AG04450 (cell line): ENCODE measurements around the gene SAMD11. TPM values are rescaled to one million over a fixed set of nuclear protein-coding genes. Genes with fewer than 3 reads are reported as not detected.
A peak's percentile ranks its signal among the peaks of the same experiment; 100 is the strongest.

Source experiments
- CTCF ChIA-PET: fragments of 300-600, 350-600 bp; formaldehyde crosslinking; extraction: SDS; loops from one replicate; lab custom pipeline; 2022; ENCODE audit warnings: antibody characterized with exemption, inconsistent platforms; lab: Charles Lee
- POLR2A ChIA-PET: fragments of 350-600 bp; formaldehyde crosslinking; extraction: SDS; loops from one replicate; lab custom pipeline; 2021; ENCODE audit warnings: antibody characterized with exemption, inconsistent platforms; lab: Yijun Ruan, JAX
- DNase-seq: peaks from one replicate; pipeline ENCODE4 v3.0.0-alpha.2; 2011; ENCODE audit warnings: low read depth, low spot score
- H3K27ac ChIP-seq: one replicate; pipeline ENCODE4 v1.5.1; 2012; ENCODE audit warnings: low read depth, low read length, control low read depth
- H3K27me3 ChIP-seq: one replicate; pipeline ENCODE4 v1.6.0; 2012; ENCODE audit warnings: low read length; ENCODE audit not compliant: control insufficient read depth, insufficient read depth
- H3K4me3 ChIP-seq: 2 replicates; pipeline ENCODE4 v1.5.1; 2011; ENCODE audit warnings: mild to moderate bottlenecking, low read depth, low read length, control low read depth
- H3K9me3 ChIP-seq: 2 replicates; pipeline ENCODE4 v1.5.1; 2012; ENCODE audit warnings: low read length; ENCODE audit not compliant: control insufficient read depth, insufficient read depth
- CTCF ChIP-seq: IDR thresholded peaks from 2 replicates; pipeline ENCODE4 v1.5.1; 2011; ENCODE audit warnings: low read depth, low read length, control low read depth, inconsistent platforms
- polyA plus RNA-seq: library from polyadenylated mRNA; depleted of rRNA; stranded (reverse); fragments of >200 nt; gene quantifications from 2 replicates; pipeline ENCODE4 v1.2.3, GENCODE V29; 2011

The SAMD11 gene
- polyA plus RNA-seq, 1 experiment, result 1.6 TPM

GRCh38 chr1:937521-937920 lies 13.8 kb downstream of the SAMD11 start:
- CTCF ChIA-PET, result interaction anchor here (1.1 to 1.8 kb wide), 2 partner anchors 33 to 68 kb away, joined by 4 to 9 read pairs; no protein-coding TSS in a partner anchor
- no peak for TF ChIP-seq CTCF
- no peak for DNase-seq
- Histone ChIP-seq H3K27ac (no peak overlapping the region), H3K27me3 (peaks cover 4% of the 10 kb centered on the region), H3K9me3 (no peaks in the 10 kb centered on the region; the same call in 1 of the 2 replicates), H3K4me3 (no peak overlapping the region)
- POLR2A ChIA-PET, result no interaction called here

GRCh38 chr1:938088-938683 lies 14.5 kb downstream of the SAMD11 start:
- TF ChIP-seq CTCF, result peak; percentile 54
- POLR2A ChIA-PET, result interaction anchor here (1.4 kb wide), 1 partner anchor 22 kb away, joined by 4 read pairs; no protein-coding TSS in a partner anchor
- Histone ChIP-seq H3K27me3 (peaks cover 4% of the 10 kb centered on the region), H3K9me3 (no peaks in the 10 kb centered on the region; the same call in 1 of the 2 replicates), H3K27ac (no peak overlapping the region), H3K4me3 (no peak overlapping the region)
- CTCF ChIA-PET, result interaction anchor here (1.1 to 1.8 kb wide), 2 partner anchors 34 to 69 kb away, joined by 4 to 9 read pairs; no protein-coding TSS in a partner anchor
- no peak for DNase-seq

- Histone ChIP-seq H3K9me3 (no peaks in the 10 kb centered on the region; the same call in 1 of the 2 replicates), H3K4me3 (no peak overlapping the region), H3K27ac (no peak overlapping the region), H3K27me3 (peaks cover 4% of the 10 kb centered on the region)
- POLR2A ChIA-PET, result interaction anchor here (1.4 kb wide), 1 partner anchor 22 kb away, joined by 4 read pairs; no protein-coding TSS in a partner anchor
- TF ChIP-seq CTCF, result no peak
- no peak for DNase-seq
- CTCF ChIA-PET, result interaction anchor here (1.1 to 1.8 kb wide), 2 partner anchors 35 to 70 kb away, joined by 4 to 9 read pairs; no protein-coding TSS in a partner anchor
Measured at GRCh38 chr1:938711-939489, 15.2 kb downstream of the SAMD11 start.

GRCh38 chr1:939511-940106 lies 15.9 kb downstream of the SAMD11 start:
- no peak for DNase-seq
- POLR2A ChIA-PET, result interaction anchor here (1.1 kb wide), 1 partner anchor 28 kb away, joined by 3 read pairs; no protein-coding TSS in a partner anchor

More at GRCh38 chr1:939511-940106, 15.9 kb downstream of the SAMD11 start:
- Histone ChIP-seq H3K4me3 (peak overlapping the region; percentile 10; the same call in 1 of the 2 replicates), H3K27ac (no peak overlapping the region), H3K9me3 (no peaks in the 10 kb centered on the region; the same call in 1 of the 2 replicates), H3K27me3 (peaks cover 4% of the 10 kb centered on the region)
- CTCF ChIA-PET, result no interaction called here
- no peak for TF ChIP-seq CTCF
